Measurements from ENCODE around the gene RHOJ. TPM values are rescaled to one million over a fixed set of nuclear protein-coding genes. Genes with fewer than 3 reads are reported as not detected.

The RHOJ gene
- polyA plus RNA-seq, 3 donors: not detected

DNA sequence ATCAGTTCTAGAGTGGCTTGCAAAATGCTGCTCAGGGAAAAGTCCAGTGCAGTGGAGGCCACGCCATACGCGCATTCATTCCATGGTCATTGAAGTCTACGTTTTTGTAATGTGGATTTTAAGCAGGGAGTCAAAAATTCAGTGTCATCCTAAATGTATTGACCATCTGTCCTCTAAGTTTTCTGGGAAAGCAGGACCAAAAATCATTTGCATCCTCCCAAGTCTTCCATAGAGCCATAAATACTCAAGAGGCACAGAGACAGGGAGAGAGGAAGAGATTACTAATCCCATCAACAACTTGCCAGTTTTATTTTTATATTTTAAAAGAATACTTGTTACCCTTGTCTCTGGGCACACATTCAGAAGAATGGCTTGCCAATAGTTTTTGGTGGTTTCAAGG is 36.9 kb downstream of the RHOJ start:
- Histone ChIP-seq H3K4me1 (ENCODE audit: control insufficient read depth in 1 of 2, insufficient read depth in 2 of 2, low read length in 2 of 2) (no peaks in the 10 kb centered on the region), H3K27ac (ENCODE audit: low read depth in 1 of 2, low read length in 2 of 2) (no peak overlapping the region), H3K4me2 (replicated peaks; ENCODE audit: extremely low read depth, low read length, poor library complexity, severe bottlenecking) (no peak overlapping the region), H3K36me3 (replicated peaks in 1 of 2; ENCODE audit: control insufficient read depth in 1 of 2, insufficient read depth in 2 of 2, low read length in 2 of 2) (no peaks in the 10 kb centered on the region), H3K9ac (ENCODE audit: insufficient read depth, low read length, poor library complexity, severe bottlenecking) (no peak overlapping the region), H4K20me1 (ENCODE audit: insufficient read depth, low read length) (no peaks in the 10 kb centered on the region), H3K4me3 (replicated peaks in 1 of 3; ENCODE audit: low read depth in 2 of 3, low read length in 3 of 3) (no peak overlapping the region), H2AFZ (ENCODE audit: insufficient read depth, low read depth, low read length, poor library complexity, severe bottlenecking) (no peak overlapping the region), H3K79me2 (ENCODE audit: insufficient read depth, low read length) (no peaks in the 10 kb centered on the region), H3K9me3 (replicated peaks in 1 of 2; ENCODE audit: control insufficient read depth in 1 of 2, insufficient read depth in 1 of 2, low read length in 2 of 2) (no peaks in the 10 kb centered on the region), H3K27me3 (ENCODE audit: control insufficient read depth in 2 of 2, insufficient read depth in 2 of 2, low read length in 2 of 2) (no peaks in the 10 kb centered on the region)
- no peak overlapping the region for H3K27ac Mint-ChIP-seq
- peaks cover 0 to 7% (median 2%) of the 10 kb centered on the region in 7 donors for H3K9me3 Mint-ChIP-seq
- H3K4me3 Mint-ChIP-seq: no peak overlapping the region
- peaks cover 0 to 2% (median 1%) of the 10 kb centered on the region in 3 donors for H3K27me3 Mint-ChIP-seq (ENCODE audit: low read depth in 3 of 3)
- H3K4me1 Mint-ChIP-seq: no peaks in the 10 kb centered on the region
- no peaks in the 10 kb centered on the region for H3K36me3 Mint-ChIP-seq
- intact Hi-C loops (cut with micrococcal nuclease): no loop called here
- TF ChIP-seq, protein P1, sequence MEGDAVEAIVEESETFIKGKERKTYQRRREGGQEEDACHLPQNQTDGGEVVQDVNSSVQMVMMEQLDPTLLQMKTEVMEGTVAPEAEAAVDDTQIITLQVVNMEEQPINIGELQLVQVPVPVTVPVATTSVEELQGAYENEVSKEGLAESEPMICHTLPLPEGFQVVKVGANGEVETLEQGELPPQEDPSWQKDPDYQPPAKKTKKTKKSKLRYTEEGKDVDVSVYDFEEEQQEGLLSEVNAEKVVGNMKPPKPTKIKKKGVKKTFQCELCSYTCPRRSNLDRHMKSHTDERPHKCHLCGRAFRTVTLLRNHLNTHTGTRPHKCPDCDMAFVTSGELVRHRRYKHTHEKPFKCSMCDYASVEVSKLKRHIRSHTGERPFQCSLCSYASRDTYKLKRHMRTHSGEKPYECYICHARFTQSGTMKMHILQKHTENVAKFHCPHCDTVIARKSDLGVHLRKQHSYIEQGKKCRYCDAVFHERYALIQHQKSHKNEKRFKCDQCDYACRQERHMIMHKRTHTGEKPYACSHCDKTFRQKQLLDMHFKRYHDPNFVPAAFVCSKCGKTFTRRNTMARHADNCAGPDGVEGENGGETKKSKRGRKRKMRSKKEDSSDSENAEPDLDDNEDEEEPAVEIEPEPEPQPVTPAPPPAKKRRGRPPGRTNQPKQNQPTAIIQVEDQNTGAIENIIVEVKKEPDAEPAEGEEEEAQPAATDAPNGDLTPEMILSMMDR (IDR thresholded peaks at IDR 0.05): no peak
- WGBS (ENCODE audit: insufficient coverage): 92% methylated on average over 4 of the region's 4 CpGs
- no peak for DNase-seq

DNA sequence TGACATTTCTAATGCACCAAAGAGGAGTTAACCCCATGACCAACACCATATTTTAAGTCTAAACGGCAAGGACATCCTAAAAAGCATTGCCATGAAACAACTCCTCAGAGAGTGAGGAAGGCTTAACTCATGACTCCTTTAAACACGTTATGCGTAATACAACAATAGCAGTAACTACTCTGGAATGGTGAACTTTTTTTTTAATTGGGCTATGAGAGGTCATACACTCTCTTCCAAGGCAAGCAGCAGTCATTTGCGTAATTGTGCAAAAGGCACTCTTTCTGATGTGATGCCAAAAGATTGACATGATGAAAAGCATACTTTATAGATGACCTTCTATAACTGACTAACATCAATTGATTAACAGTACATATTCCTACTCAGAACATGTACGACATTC is 39.4 kb downstream of the RHOJ start:
- no peak overlapping the region for H3K4me2 ChIP-seq (replicated peaks; ENCODE audit: extremely low read depth, low read length, poor library complexity, severe bottlenecking)
- no peaks in the 10 kb centered on the region for H3K4me1 ChIP-seq (ENCODE audit: control insufficient read depth in 1 of 2, insufficient read depth in 2 of 2, low read length in 2 of 2)
- no peaks in the 10 kb centered on the region for H4K20me1 ChIP-seq (ENCODE audit: insufficient read depth, low read length)
- WGBS (ENCODE audit: insufficient coverage): 50% methylated on average over 1 of the region's 5 CpGs
- H3K9ac ChIP-seq (ENCODE audit: insufficient read depth, low read length, poor library complexity, severe bottlenecking): no peak overlapping the region
- H3K9me3 ChIP-seq (replicated peaks in 1 of 2; ENCODE audit: control insufficient read depth in 1 of 2, insufficient read depth in 1 of 2, low read length in 2 of 2): no peaks in the 10 kb centered on the region
- no peaks in the 10 kb centered on the region for H3K79me2 ChIP-seq (ENCODE audit: insufficient read depth, low read length)
- H3K27me3 Mint-ChIP-seq (ENCODE audit: low read depth in 3 of 3): peaks cover 0 to 4% (median 2%) of the 10 kb centered on the region in 3 donors
- H3K4me3 Mint-ChIP-seq: no peak overlapping the region
- DNase-seq: no peak
- TF ChIP-seq, protein P1 (IDR thresholded peaks at IDR 0.05): no peak
- intact Hi-C loops (cut with micrococcal nuclease): no loop called here
- H3K4me3 ChIP-seq (replicated peaks in 1 of 3; ENCODE audit: low read depth in 2 of 3, low read length in 3 of 3): no peak overlapping the region
- H3K36me3 ChIP-seq (replicated peaks in 1 of 2; ENCODE audit: control insufficient read depth in 1 of 2, insufficient read depth in 2 of 2, low read length in 2 of 2): no peaks in the 10 kb centered on the region
- no peaks in the 10 kb centered on the region for H3K4me1 Mint-ChIP-seq
- peaks cover 0 to 7% (median 2%) of the 10 kb centered on the region in 7 donors for H3K9me3 Mint-ChIP-seq
- H2AFZ ChIP-seq (ENCODE audit: insufficient read depth, low read depth, low read length, poor library complexity, severe bottlenecking): no peak overlapping the region
- H3K27ac ChIP-seq (ENCODE audit: low read depth in 1 of 2, low read length in 2 of 2): no peak overlapping the region
- H3K27me3 ChIP-seq (ENCODE audit: control insufficient read depth in 2 of 2, insufficient read depth in 2 of 2, low read length in 2 of 2): no peaks in the 10 kb centered on the region
- H3K36me3 Mint-ChIP-seq: no peaks in the 10 kb centered on the region
- peak overlapping the region in 1 of 7 donors; percentile 33 for H3K27ac Mint-ChIP-seq

All from CD14-positive monocyte (primary cell).